HG02678 (cell line): Measurements from ENCODE around the gene NDOR1.
"Not testable (repeated sequence)": the region's sequence is repeated elsewhere in the genome, so short reads cannot be mapped to it uniquely, and the experiment has no call there.

Experiments used
- ATAC-seq: cut with Tn5 transposase; IDR thresholded peaks from one replicate; pipeline ENCODE4 v1.9.1; 2021; ENCODE audit warnings: mild to moderate bottlenecking, moderate library complexity; ENCODE audit not compliant: unreplicated experiment

The NDOR1 gene

GRCh38 chr9:137229903-137230704, 24.6 kb downstream of the NDOR1 start:
- no peak for ATAC-seq

- ATAC-seq: no peak
These were observed 25.3 kb downstream of the NDOR1 start, which contains the start of gene SLC34A3 for GRCh38 chr9:137230705-137231371. Gene SLC34A3, plus strand, starts transcription at chr9:137230901. Its CDS starts 802 bp downstream, at chr9:137231703.

GRCh38 chr9:137231372-137232039, 26.0 kb downstream of the NDOR1 start:
- no peak for ATAC-seq

- no peak for ATAC-seq
These were observed 26.6 kb downstream of the NDOR1 start for GRCh38 chr9:137232101-137232500.

GRCh38 chr9:137232510-137232909, 27.0 kb downstream of the NDOR1 start:
- no peak for ATAC-seq

- no peak for ATAC-seq
These were observed 27.9 kb downstream of the NDOR1 start for GRCh38 chr9:137233143-137233980.

- no peak for ATAC-seq
These were observed 28.7 kb downstream of the NDOR1 start for GRCh38 chr9:137234055-137234697.

GRCh38 chr9:137234758-137235423, 29.4 kb downstream of the NDOR1 start:
- ATAC-seq: no peak

- ATAC-seq: no peak
These were observed 30.1 kb downstream of the NDOR1 start for GRCh38 chr9:137235424-137236237.

GRCh38 chr9:137236238-137236935, 30.9 kb downstream of the NDOR1 start:
- no peak for ATAC-seq

- ATAC-seq: no peak
These were observed 31.5 kb downstream of the NDOR1 start for GRCh38 chr9:137236936-137237421.

- ATAC-seq: no peak
These were observed 32.5 kb downstream of the NDOR1 start for GRCh38 chr9:137237759-137238726.

- ATAC-seq: not testable (repeated sequence)
These were observed 34.2 kb downstream of the NDOR1 start for GRCh38 chr9:137239541-137240200.

GRCh38 chr9:137240318-137240840, 34.9 kb downstream of the NDOR1 start:
- ATAC-seq: peak; percentile 22

GRCh38 chr9:137240841-137241489, 35.5 kb downstream of the NDOR1 start, which contains the start of gene TUBB4B:
Gene TUBB4B, plus strand, starts transcription at chr9:137241287. Its CDS starts 74 bp downstream, at chr9:137241361.
- peak; percentile 79 for ATAC-seq
